HG02678 (cell line): ENCODE measurements around the gene TFB1M.
"Not testable (repeated sequence)": the region's sequence is repeated elsewhere in the genome, so short reads cannot be mapped to it uniquely, and the experiment has no call there.

Source experiments
- ATAC-seq: cut with Tn5 transposase; IDR thresholded peaks from one replicate; pipeline ENCODE4 v1.9.1; 2021; ENCODE audit warnings: mild to moderate bottlenecking, moderate library complexity; ENCODE audit not compliant: unreplicated experiment

Gene TFB1M

DNA sequence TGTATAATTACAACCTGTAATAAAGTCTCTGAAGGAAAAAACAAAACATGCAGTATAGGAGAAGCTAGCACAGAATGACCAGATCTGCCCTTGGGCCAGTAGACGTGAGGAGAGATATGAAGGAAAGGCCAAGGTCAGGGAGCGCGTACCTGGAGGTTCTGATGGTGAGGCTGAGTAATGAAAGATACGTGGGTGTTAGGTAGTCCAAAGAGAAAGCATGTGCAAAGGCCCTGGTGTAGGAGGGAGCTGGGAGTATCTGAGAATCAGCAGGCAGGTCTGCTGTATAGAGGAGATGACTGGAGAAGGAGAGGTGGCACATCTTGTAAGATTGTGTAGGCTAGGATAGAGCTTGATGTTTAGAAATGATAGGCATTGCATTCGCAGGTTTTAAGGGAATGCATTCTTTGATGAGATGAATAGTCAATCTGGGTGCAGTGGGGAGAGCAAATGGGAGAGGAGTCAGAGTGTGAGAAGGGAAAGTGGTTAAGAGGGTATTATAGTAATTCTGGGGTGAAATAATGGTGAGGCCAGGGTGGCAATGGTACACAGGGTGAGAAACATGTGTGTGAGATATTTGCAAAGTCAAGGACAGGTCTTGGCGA lies 15.9 kb upstream of the TFB1M start:
- ATAC-seq: no peak

DNA sequence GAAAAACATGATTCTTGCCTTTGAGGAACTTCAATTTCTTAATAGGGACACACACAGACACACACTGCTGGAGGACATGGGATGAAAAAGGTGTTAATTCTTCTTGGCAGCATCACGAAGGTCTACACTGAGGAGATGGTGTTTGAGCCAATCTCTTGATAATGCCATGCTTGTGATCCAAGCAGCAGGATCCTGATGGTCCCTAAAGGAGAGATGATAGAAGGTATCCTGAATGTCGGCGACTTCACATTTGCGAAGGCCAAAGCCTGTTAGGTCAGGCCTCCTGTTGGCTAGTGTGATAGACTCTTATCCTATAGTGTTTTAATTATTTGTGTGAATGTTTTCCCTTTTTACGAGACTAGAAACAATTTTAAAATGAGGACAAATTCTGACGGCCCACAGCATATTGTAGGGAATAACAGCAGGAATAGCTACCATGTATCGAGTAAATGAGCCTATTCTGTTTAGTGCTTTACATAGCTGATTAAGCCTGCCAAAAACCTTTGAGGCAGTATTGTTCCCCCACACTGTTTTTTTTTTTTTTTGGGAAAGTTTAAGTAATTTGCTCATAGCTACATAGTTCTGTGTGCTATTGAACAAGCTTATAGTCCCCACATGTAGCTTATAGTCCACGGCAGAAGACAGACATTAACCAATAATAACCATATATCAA lies 15.3 kb upstream of the TFB1M start:
- no peak for ATAC-seq

DNA sequence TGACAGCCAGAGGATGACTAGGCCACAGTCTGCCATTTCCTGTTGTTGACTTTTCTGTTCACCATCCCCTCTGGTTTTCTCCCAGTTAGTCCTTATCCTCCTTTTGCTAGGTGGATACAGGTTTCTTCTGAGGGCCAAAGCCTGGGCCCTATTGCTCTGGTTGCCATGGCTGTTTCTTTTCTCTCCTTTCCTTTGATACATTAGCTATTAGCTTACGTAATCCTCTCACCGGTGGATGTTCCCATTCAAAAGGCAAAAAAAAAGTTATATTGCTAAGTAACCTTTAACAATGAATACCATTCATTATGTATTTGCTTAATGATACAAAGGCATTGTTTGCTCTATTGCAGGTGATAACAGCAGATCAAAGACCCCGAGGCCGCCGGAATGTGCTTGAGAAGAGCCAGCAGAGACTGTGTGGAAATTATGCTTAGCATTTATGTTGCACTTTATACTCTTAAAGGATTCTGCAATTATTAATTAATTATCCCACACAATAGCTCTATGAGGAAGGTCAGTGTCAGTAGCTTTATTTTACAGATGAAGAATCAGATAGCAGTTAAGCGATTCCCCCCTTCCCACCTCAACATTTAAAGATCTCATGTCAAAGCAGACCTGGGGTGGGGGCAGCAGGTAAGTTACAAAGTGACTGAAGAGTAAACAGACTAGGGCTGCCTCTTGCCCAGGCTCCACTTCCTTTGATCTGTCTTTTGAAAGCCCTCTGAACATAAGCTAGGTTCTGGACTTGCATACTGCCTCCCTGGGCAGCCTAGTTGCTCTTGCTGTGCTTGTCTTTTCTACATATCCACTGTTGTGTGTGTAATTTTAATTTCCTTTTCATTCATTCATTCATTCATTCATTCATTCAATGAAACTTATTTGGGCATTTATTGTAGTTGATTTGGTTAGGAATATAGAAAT lies 14.5 kb upstream of the TFB1M start:
- no peak for ATAC-seq

DNA sequence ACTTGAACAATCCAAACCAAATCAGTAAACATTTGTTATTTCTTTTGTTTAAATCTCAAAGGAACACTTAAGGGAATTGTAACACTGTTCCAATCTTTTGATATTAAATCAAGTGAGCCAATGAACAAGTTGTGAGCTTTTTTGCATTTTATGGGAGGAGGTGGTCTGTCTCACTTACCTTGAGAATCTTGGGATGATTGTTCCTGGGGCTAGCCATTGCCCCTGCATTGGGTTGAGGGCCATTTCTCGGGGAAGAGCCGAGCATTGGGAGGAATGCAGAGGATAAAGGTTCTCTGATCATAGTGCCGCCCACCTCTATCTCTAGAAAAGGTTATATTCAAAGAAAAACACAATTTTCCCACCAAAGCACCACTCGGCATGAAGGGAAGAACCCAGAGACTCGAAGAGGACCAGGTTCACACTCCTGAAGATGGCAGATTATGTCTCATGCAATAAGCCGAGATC lies 13.8 kb upstream of the TFB1M start:
- ATAC-seq: no peak

DNA sequence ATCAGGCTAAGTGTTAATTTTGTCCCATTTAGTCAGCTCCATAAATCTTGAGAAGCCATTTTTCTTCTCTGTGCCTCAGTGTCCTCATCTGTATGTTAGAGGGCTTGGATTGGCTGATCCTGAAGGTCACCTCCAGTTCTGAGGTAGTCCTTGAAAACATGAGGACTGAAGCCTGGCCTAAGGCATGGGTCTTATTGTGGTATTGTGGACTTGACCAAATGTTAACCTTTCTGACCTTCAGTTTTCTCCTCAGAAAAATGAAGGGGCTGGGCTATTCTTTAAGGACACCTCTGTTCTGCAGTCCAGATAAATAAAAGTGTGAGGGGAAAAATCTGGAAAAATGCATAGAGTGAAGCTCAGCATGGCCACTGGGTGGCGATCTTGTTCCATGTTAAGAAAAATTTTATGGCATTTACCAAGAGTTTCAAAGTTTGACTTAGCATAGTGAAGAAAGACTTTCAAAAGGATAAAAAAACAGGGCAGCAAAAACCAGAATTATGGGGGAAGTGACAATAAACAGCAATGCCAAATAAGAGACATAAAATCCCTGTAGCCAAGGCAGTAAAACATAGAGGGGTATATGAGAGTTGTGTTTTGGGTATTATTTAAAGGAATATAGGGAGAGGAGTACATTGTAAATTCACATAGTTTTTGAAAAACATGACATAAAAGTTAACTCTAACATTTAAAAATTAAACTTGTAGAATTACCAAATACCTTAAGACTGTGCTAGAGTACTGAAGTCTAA lies 13.2 kb upstream of the TFB1M start:
- peak; percentile 69 for ATAC-seq

DNA sequence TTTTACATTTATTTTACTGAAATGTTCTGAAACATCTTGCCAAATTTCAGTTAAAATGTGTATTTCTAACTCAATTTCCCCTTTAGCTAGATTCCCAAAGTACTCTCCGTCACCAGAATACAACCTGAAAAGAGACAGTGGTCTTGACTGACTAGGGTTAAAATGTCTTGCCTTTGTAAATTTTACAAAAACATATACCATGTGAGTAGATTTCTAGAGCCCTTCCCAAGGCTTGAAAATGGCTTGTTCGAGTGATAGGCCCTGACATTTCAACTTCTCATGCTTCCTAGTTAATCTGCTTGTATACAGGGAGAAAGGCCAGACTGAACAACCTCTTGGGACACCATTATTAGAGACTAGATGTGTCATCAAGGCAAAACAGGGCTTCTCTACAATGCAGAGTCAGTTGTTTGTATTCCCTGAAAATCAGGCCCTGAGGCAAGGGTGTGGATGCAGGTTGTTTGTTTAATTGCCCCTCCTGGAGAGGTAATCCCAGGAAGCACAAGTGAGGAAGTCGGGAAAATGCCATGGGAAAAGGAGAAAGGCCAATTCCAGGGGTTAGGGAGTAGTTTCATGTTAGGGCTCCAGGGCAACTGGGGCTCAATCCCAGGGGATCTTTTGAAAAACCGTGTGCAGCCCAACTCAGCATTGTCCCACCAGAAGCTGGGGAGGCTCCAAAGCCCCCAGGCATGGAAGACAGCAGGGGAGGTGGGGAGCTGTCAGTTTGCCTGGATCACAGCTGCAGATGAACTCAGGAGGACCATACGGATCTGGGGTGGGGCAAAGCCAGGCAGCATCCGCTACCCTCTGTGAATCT lies 11.6 kb upstream of the TFB1M start:
- ATAC-seq: no peak

DNA sequence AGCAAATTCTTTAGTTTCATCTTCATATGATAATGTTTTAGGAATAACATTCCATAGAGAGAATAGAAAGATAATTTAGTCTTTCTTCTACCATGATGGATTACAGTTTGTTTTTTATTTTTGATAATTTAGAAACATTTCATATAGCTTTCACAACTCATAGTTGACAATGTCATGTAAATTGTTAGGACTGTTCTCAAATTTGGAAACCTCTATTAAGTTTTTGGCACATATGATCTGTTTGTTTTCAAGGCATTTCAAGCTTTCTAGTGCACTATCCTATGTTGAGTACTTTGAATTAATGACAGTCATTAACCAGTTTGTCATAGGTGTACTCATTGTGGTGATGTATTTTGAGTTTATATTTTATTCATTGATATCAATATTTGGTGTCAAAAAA lies 10.7 kb upstream of the TFB1M start:
- ATAC-seq: no peak

DNA sequence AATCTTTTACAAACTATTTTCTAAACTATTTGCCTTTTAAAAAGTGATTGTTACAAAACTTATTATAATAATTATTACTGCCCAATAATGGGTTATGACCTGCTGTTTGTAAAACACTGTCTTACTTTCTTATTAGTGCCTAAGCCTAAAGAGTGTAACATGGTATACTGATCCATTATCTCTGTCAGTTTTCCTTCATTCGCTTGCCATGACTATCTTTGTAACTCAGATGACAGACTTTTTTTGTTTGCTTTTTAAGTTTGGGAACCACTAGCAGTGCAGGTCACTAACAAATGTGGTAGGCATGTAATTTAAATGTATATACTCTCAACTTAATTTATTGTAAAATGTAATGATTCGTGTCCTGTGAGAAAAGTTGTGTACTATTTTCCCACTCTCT lies 9.9 kb upstream of the TFB1M start:
- ATAC-seq: no peak

DNA sequence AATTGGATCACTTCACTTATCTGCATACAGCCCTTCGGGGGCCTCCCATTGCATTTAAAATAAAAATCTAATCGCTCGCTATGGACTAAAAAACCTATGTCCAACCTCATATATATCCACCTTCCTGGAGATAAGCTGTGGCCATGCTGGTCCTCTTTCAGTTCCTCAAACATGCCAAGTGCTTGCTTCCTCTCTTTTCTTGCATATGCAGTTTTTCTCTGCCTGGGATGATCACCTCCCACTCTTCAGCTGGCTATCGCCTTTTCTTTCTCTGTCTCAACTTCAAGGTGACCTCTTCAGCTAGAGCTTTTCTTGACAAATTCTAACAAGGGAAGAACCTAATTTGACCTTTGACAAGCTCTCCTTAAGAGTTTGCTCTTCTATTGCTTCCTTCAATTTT lies 5.6 kb upstream of the TFB1M start:
- peak; percentile 53 for ATAC-seq

DNA sequence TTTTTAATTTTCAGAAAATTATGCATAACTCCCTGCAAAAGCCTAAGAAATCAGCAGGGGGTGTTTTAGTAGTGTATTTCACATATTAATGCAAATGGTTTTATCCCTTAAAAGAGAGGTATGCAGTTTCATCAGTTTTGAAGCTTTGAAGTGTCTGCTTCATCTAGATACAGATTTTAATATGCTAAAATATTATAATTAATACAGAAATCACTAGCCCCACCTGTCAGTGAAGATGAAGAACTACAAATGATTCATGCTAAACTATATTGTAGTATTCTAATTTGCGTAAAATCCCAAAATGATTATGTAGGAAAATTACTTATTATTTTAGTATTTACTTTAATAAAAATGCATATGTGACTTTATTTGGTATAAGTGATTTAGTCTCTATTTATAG lies 2.9 kb upstream of the TFB1M start:
- ATAC-seq: no peak

DNA sequence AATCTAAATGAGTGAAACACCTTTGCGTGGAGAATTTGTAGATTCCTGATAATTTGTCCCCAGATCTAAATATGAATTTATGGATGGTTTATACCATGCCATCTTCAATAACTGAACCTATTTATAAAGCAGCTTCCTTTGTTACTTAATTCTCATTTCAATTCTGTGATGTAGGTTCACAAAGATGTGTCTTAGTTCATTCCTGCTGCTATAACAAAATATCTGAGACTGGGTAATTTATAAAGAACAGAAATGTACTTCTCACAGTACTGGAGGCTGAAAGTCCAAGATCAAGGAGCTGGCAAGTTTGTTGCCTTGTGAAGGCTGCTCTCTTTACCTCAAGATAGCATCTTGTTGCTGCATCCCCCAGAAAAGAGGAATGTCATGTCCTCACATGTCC lies 2.1 kb upstream of the TFB1M start:
- no peak for ATAC-seq

DNA sequence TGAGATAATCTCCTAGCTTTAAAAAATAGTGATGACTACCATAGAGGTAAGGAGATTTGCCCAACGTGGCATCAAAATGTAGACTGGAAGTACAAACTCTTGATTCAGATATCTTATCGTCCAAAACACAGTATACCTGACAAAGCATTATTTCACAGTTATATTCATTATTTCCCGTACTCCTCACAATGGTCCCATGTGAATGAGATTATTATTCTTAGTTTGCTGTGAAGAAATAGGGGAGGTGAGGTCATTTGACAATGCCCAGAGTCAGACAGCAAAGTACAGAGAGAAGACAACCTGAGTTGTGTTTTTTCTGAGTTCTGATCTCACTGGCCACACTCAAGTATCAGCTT lies 1.2 kb upstream of the TFB1M start:
- ATAC-seq: no peak

DNA sequence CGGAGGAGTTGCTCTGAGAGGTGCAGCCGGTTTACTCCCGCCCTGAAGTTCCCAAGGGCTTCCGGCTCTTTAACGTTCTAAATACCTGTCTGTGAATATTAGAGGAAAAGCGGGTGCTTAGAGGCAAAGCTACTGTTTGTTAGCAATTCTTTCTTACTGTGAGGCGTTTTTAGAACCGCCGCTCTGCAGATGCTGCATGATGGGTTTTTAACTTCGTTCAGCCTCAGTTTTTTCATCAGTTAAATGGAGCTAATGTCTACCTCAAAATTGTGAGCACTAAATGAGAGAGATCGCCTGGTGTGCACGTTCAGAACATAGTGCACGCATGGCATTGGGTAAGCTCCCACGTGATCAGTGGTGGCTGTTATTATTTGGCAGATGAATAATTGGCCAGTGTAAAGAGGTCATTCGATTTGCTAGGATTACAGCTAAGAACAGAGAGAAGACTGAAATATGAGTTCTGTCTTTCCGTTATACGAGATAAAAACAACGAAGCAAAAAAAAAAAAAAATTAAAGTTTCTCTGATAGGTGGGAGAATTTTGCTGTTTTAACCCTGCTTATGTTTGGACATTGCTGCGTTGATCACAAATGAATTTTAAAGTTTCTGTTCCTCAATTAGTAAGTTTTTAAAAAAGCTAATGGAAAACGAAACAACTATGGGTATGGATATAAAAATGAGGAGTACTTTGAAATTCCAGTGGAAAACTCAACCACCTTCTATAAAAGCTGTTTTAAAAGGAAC lies 660 bp upstream of the TFB1M start:
- peak; percentile 50 for ATAC-seq

DNA sequence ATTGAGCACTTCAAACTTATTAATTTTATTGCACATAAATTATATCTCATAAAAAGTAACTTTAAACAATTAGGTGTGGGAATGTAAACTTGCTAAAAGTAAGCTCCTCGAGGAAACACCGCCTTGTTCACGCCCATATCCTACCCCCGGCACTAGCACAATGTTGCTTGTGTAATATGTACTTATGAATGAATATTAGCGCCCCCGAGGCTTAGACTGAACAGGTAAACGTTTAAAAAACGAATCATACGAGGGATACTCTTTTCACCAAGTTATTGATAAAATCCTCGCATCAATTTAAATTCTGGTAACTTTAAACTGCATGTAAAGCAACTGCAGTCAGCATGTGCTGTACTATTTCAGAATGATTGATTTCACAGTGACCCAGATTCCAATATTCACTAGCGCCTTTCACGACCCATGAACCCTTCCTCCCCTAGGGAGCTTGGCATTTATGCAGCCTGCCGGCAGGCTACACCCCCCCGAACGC lies 637 bp downstream of the TFB1M start:
- ATAC-seq: peak; percentile 7

DNA sequence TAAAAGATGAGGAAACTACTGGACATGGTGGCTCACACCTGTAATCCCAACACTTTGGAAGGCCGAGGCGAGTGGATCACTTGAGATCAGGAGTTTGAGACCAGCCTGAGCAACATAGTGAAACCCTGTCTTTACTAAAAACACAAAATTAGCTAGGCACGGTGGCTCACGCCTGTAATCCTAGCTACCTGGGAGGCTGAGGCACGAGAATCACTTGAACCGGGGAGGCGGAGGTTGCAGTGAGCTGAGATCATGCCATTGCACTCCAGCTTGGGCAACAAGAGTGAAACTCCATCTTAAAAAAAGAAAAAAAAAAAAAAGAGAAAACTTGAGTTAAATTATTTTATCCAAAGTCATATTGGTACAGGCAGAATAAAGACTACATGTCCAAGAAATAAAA lies 1.3 kb downstream of the TFB1M start:
- not testable (repeated sequence) for ATAC-seq

DNA sequence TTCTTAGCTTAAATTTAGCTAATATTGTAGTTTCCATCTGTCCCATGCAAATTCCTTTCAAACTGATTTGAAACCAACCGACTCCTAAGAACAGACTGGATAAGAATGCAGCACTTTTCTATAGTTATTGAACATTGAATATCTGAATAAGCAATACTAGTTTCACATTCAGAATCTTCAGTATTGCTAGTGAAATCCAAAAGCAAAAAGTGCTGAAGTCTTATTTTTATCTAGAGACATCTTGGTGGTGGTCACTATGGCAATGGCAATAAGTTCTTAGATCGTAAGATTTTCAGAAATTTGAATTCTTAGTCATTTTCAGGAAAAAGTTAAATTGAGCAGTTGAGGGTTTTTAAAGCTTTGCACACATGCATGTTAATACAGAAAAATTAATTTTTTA lies 2.7 kb downstream of the TFB1M start:
- ATAC-seq: no peak

DNA sequence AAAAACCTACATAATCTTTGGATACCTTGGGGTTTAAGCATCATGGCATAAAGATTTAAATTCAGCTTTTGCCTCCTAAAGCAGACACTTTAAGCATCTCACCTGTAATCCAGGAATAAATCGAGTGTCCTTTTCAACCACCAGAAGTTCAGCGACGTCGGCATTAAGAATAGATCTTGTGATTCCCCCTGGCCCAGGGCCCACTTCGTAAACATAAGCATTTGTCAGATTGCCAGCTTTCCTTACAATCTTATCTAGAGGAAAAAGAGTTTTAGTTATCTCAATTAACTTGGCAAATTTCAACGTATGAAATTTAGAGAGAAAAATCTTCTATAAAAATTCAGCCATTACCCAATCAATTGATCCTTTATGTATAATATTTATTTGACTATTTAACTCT lies 3.2 kb downstream of the TFB1M start:
- ATAC-seq: no peak

DNA sequence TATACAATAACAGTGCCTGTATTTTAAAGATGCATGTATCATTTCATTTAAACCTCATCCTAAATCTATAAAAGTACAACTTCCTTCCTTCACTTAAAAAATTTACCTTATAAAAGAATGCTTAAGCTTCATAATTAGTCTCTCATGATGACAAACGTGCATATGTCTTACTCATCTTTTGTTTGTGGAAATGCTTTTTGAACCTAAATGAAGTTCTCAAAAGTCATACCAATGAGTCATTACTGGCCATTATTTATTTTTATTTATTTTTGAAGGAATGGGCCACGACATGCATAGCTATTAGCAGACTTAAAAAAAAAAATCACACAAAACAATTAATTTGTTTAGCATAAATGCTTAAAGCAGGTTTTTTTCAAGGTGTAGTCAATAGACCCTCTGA lies 3.7 kb downstream of the TFB1M start:
- no peak for ATAC-seq

DNA sequence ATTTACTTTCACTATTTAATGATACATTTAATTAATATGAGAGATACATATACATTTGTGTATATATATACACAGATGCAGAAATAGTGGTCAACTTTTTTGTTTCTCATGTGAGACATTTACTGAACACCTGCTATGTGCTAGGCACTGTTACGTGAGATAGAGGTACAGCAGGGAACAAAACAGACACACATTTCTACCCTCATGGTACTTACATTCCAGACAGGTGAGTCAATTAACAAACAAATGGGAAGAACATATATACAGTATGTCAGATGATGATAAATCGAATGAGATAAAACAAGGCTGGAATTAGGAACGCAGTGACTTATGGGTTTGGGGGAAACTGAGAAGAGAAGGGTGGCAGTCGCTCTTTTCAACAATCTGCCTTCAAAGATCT lies 5.1 kb downstream of the TFB1M start:
- ATAC-seq: no peak

DNA sequence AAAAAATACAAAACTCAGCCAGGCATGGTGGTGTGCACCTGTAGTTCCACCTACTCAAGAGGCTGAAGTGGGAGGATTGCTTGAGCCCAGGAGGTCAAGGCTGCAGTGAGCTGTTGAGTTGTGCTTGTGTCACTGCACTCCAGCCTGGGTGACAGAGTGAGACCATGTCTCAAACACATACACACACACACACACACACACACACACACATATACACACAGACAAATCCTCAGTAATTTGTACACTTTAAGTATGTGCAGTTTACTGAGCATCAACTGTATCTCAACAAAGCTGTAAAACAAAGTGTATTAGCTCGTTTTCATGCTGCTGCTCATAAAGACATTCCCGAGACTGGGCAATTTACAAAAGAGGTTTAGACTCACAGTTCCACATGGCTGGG lies 7.3 kb downstream of the TFB1M start:
- ATAC-seq: no peak
